ENCODE data around the gene CROCC2.
A peak's percentile ranks its signal among the peaks of the same experiment; 100 is the strongest.

CROCC2 gene

GRCh38 chr2:240981871-240982800 lies 76.0 kb downstream of the CROCC2 start:
- no peak overlapping the region for H3K4me3 ChIP-seq (ENCODE audit: low read depth, low read length)
- no peak for DNase-seq (ENCODE audit: low read depth, low spot score)
- in situ Hi-C loops (cut with HindIII; ENCODE audit: low sequenced_read_pairs) = no loop called here
- no peak for TF ChIP-seq CTCF (IDR thresholded peaks at IDR 0.05; ENCODE audit: low read depth, low read length)

- H3K4me3 ChIP-seq (ENCODE audit: low read depth, low read length) = no peak overlapping the region
- no peak for TF ChIP-seq CTCF (IDR thresholded peaks at IDR 0.05; ENCODE audit: low read depth, low read length)
- in situ Hi-C loops (cut with HindIII; ENCODE audit: low sequenced_read_pairs) = no loop called here
- no peak for DNase-seq (ENCODE audit: low read depth, low spot score)
These were observed 76.7 kb downstream of the CROCC2 start for GRCh38 chr2:240982821-240983281.

- in situ Hi-C loops (cut with HindIII; ENCODE audit: low sequenced_read_pairs) = no loop called here
- TF ChIP-seq CTCF (IDR thresholded peaks at IDR 0.05; ENCODE audit: low read depth, low read length) = peak; percentile 63
- no peak for DNase-seq (ENCODE audit: low read depth, low spot score)
- H3K4me3 ChIP-seq (ENCODE audit: low read depth, low read length) = no peak overlapping the region
These were observed 77.3 kb downstream of the CROCC2 start for GRCh38 chr2:240983361-240983995.

- in situ Hi-C loops (cut with HindIII; ENCODE audit: low sequenced_read_pairs) = no loop called here
- DNase-seq (ENCODE audit: low read depth, low spot score) = no peak
- TF ChIP-seq CTCF (IDR thresholded peaks at IDR 0.05; ENCODE audit: low read depth, low read length) = no peak
- H3K4me3 ChIP-seq (ENCODE audit: low read depth, low read length) = no peak overlapping the region
These were observed 77.9 kb downstream of the CROCC2 start for GRCh38 chr2:240983996-240984498.

- no peak overlapping the region for H3K4me3 ChIP-seq (ENCODE audit: low read depth, low read length)
- no peak for DNase-seq (ENCODE audit: low read depth, low spot score)
- in situ Hi-C loops (cut with HindIII; ENCODE audit: low sequenced_read_pairs) = no loop called here
- TF ChIP-seq CTCF (IDR thresholded peaks at IDR 0.05; ENCODE audit: low read depth, low read length) = no peak
These were observed 80.0 kb downstream of the CROCC2 start for GRCh38 chr2:240985881-240986786.
